Fibroblast of lung (primary cell): ENCODE data around the gene MKNK1. TPM values are rescaled to one million over a fixed set of nuclear protein-coding genes. Genes with fewer than 3 reads are reported as not detected.

ENCODE experiments used
- DNase-seq, 2 donors: peaks; one replicate each; pipeline versions ENCODE4 v3.0.0 to v3.0.0-alpha.2; 2010; ENCODE audit warnings: low read depth in 2 of 2
- H2AFZ ChIP-seq: 2 replicates; pipeline ENCODE4 v1.5.1; 2012; ENCODE audit warnings: low read length, control low read depth, inconsistent platforms
- H3K27ac ChIP-seq: 2 replicates; pipeline ENCODE4 v1.5.1; 2011; ENCODE audit warnings: low read length, control low read depth; ENCODE audit not compliant: insufficient read depth
- H3K27me3 ChIP-seq: 2 replicates; pipeline ENCODE4 v1.5.1; 2011; ENCODE audit warnings: mild to moderate bottlenecking, low read length; ENCODE audit not compliant: control insufficient read depth, insufficient read depth
- H3K36me3 ChIP-seq: 2 replicates; pipeline ENCODE4 v1.5.1; 2011; ENCODE audit warnings: low read length; ENCODE audit not compliant: control insufficient read depth, insufficient read depth
- H3K4me1 ChIP-seq: 2 replicates; pipeline ENCODE4 v1.5.1; 2011; ENCODE audit warnings: low read length; ENCODE audit not compliant: control insufficient read depth, insufficient read depth; ENCODE audit errors: extremely low read depth
- H3K4me2 ChIP-seq: 2 replicates; pipeline ENCODE4 v1.5.1; 2011; ENCODE audit warnings: low read length, control low read depth; ENCODE audit not compliant: insufficient read depth; ENCODE audit errors: extremely low read depth
- H3K4me3 ChIP-seq, 4 experiments: fragments of 200-600 bp in 1 of 4; sonication (generic) in 1 of 4; replicated peaks in 1 of 4; 2 replicates each; pipeline ENCODE4 v1.5.1; 2011 to 2016; ENCODE audit warnings: low read length in 4 of 4, low read depth in 3 of 4, mild to moderate bottlenecking in 3 of 4, control low read depth in 2 of 4, inconsistent platforms in 1 of 4, mixed read lengths in 1 of 4; ENCODE audit not compliant: insufficient read depth in 1 of 4; ENCODE audit errors: control extremely low read depth in 1 of 4
- H3K79me2 ChIP-seq: 2 replicates; pipeline ENCODE4 v1.5.1; 2012; ENCODE audit warnings: mild to moderate bottlenecking, low read length, inconsistent platforms; ENCODE audit not compliant: control insufficient read depth, insufficient read depth
- H3K9ac ChIP-seq: 2 replicates; pipeline ENCODE4 v1.5.1; 2011; ENCODE audit warnings: mild to moderate bottlenecking, low read length, control low read depth; ENCODE audit not compliant: insufficient read depth
- H3K9me3 ChIP-seq: 2 replicates; pipeline ENCODE4 v1.5.1; 2012; ENCODE audit warnings: low read depth, low read length; ENCODE audit not compliant: control insufficient read depth, insufficient read depth
- H4K20me1 ChIP-seq: 2 replicates; pipeline ENCODE4 v1.5.1; 2011; ENCODE audit warnings: low read length; ENCODE audit not compliant: control insufficient read depth, insufficient read depth; ENCODE audit errors: extremely low read depth
- CTCF ChIP-seq, 2 donors: IDR thresholded peaks in 1 of 2; conservative IDR thresholded peaks in 1 of 2; 1 replicate in 1 of 2; 2 replicates in 1 of 2; pipeline ENCODE4 v1.5.1; 2011 to 2012; ENCODE audit warnings: low read length in 2 of 2, control low read depth in 1 of 2, inconsistent platforms in 1 of 2, low read depth in 1 of 2, mild to moderate bottlenecking in 1 of 2
- EZH2 ChIP-seq: IDR thresholded peaks from 2 replicates; pipeline ENCODE4 v1.5.1; 2012; ENCODE audit warnings: low read length, control low read depth, mild to moderate bottlenecking; ENCODE audit errors: missing control alignments
- polyA plus RNA-seq, 2 donors: library from polyadenylated mRNA; depleted of rRNA in 1 of 2; stranded (reverse) in 1 of 2; unstranded in 1 of 2; fragments of >200 nt; gene quantifications; 2 replicates each; pipeline ENCODE4 v1.2.1, GENCODE V29; 2011 to 2012; ENCODE audit warnings: missing spikeins in 1 of 2
- total RNA-seq: library from RNA; depleted of rRNA; stranded (reverse); fragments of >200 nt; gene quantifications from 2 replicates; pipeline ENCODE4 v1.2.1, GENCODE V29; 2014

MKNK1 gene
- total and polyA plus RNA-seq, 2 donors (not counting 1 experiment from before 2014, with no cell fraction given): 22.3 to 33.1 TPM

- no peak overlapping the region for H2AFZ ChIP-seq
- no peak for DNase-seq
- no peaks in the 10 kb centered on the region for H3K4me1 ChIP-seq
- H3K4me2 ChIP-seq: no peak overlapping the region
- H3K79me2 ChIP-seq: no peaks in the 10 kb centered on the region
- H4K20me1 ChIP-seq: no peaks in the 10 kb centered on the region
- no peaks in the 10 kb centered on the region for H3K27me3 ChIP-seq
- no peaks in the 10 kb centered on the region for H3K9me3 ChIP-seq
- H3K27ac ChIP-seq: no peak overlapping the region
- H3K4me3 ChIP-seq: no peak overlapping the region
- no peak overlapping the region for H3K9ac ChIP-seq
- H3K36me3 ChIP-seq: peaks cover 2% of the 10 kb centered on the region
- no peak for TF ChIP-seq CTCF (conservative IDR thresholded peaks at IDR 0.05 in 1 of 2, IDR thresholded peaks at IDR 0.05 in 1 of 2; ENCODE audit: low read depth in 1 of 2, low read length in 2 of 2)
- TF ChIP-seq EZH2: no peak
Observed at GRCh38 chr1:46568461-46568891, 35.6 kb downstream of the MKNK1 start.

- Histone ChIP-seq H3K9me3 (no peaks in the 10 kb centered on the region), H3K9ac (no peak overlapping the region), H3K4me2 (no peak overlapping the region), H3K36me3 (peaks cover 2% of the 10 kb centered on the region), H3K27me3 (no peaks in the 10 kb centered on the region), H2AFZ (no peak overlapping the region), H4K20me1 (no peaks in the 10 kb centered on the region), H3K79me2 (no peaks in the 10 kb centered on the region), H3K4me3 (no peak overlapping the region), H3K4me1 (no peaks in the 10 kb centered on the region), H3K27ac (no peak overlapping the region)
- TF ChIP-seq EZH2 (no peak), CTCF (conservative IDR thresholded peaks at IDR 0.05 in 1 of 2, IDR thresholded peaks at IDR 0.05 in 1 of 2; ENCODE audit: low read depth in 1 of 2, low read length in 2 of 2) (no peak)
- no peak for DNase-seq
Observed at GRCh38 chr1:46563341-46563740, 40.7 kb downstream of the MKNK1 start.

- DNase-seq: no peak
- H3K4me1 ChIP-seq: no peaks in the 10 kb centered on the region
- TF ChIP-seq CTCF (conservative IDR thresholded peaks at IDR 0.05 in 1 of 2, IDR thresholded peaks at IDR 0.05 in 1 of 2; ENCODE audit: low read depth in 1 of 2, low read length in 2 of 2) (no peak), EZH2 (no peak)
- no peak overlapping the region for H2AFZ ChIP-seq
- no peak overlapping the region for H3K27ac ChIP-seq
- H3K27me3 ChIP-seq: no peaks in the 10 kb centered on the region
- no peak overlapping the region for H3K4me3 ChIP-seq
- no peak overlapping the region for H3K9ac ChIP-seq
- H3K79me2 ChIP-seq: no peaks in the 10 kb centered on the region
- no peak overlapping the region for H3K4me2 ChIP-seq
- no peaks in the 10 kb centered on the region for H3K36me3 ChIP-seq
- no peaks in the 10 kb centered on the region for H3K9me3 ChIP-seq
- no peaks in the 10 kb centered on the region for H4K20me1 ChIP-seq
Observed at GRCh38 chr1:46562498-46562897, 41.6 kb downstream of the MKNK1 start.
